Erythroblast (primary cell): ENCODE results near the gene LEFTY2.

Experiments
- GATA1 ChIP-seq: IDR thresholded peaks from 2 replicates; pipeline ENCODE4 v1.6.1; 2011; ENCODE audit warnings: low read depth, mild to moderate bottlenecking, control low read depth, low read length, moderate library complexity
- POLR2A ChIP-seq: IDR thresholded peaks from 2 replicates; pipeline ENCODE4 v1.6.1; 2011; ENCODE audit warnings: mild to moderate bottlenecking, low read length

DNA sequence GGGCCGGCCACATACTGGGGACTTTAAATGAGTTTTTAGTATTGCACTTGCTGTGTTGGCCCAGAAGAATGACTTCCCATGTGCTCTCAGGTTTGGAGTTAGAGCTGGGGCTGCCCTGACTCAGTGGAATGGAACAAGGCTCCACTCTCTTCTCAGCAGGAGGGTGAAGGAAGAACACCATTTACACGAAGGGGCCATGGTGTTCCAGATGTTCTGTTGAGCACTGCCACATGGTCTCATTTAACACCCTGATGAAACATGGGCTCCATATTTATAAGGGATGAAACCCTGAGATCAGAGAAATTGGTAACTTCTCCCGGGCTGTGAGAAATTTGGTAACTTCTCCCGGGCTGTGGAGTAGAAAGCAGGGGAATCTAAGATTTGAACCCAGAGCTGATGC, 22.7 kb downstream of the LEFTY2 start:
- no peak for TF ChIP-seq POLR2A
- TF ChIP-seq GATA1: no peak
